ENCODE measurements around the gene ZCCHC24. TPM values are rescaled to one million over a fixed set of nuclear protein-coding genes. Genes with fewer than 3 reads are reported as not detected.

Gene ZCCHC24
- total RNA-seq, 1 experiment from 2014 or later, result 3.8 TPM

- Histone ChIP-seq H3K18ac (ENCODE audit: insufficient read length, low read depth, low read length) (no peak overlapping the region), H4K20me1 (ENCODE audit: control insufficient read depth, insufficient read depth, insufficient read length) (no peaks in the 10 kb centered on the region), H3K9ac (ENCODE audit: extremely low read depth, insufficient read length, low read length) (no peak overlapping the region), H3K4me2 (ENCODE audit: insufficient read depth, insufficient read length, low read length) (no peak overlapping the region), H3K79me2 (ENCODE audit: insufficient read depth, low read length) (no peaks in the 10 kb centered on the region), H2BK15ac (ENCODE audit: low read depth, low read length) (no peak overlapping the region), H3T11ph (ENCODE audit: low read length) (no peak overlapping the region), H2BK5ac (ENCODE audit: insufficient read length, low read length) (no peak overlapping the region), H3K79me1 (ENCODE audit: insufficient read depth, low read depth, low read length, poor library complexity, severe bottlenecking) (no peaks in the 10 kb centered on the region), H2AFZ (ENCODE audit: low read length) (no peak overlapping the region), H2BK12ac (ENCODE audit: insufficient read length, low read depth, low read length) (no peak overlapping the region), H3K9me3 (ENCODE audit: control insufficient read depth, low read depth, low read length) (no peaks in the 10 kb centered on the region), H2BK120ac (ENCODE audit: low read depth, low read length, poor library complexity, severe bottlenecking) (no peak overlapping the region), H4K5ac (ENCODE audit: insufficient read length, low read depth, low read length) (no peak overlapping the region), H3K14ac (ENCODE audit: insufficient read depth, low read length) (no peak overlapping the region; the same call in 1 of the 2 replicates), H3K23ac (ENCODE audit: insufficient read length, low read depth, low read length) (no peak overlapping the region), H2AK5ac (ENCODE audit: insufficient read length, low read length) (no peak overlapping the region), H3K27me3 (ENCODE audit: insufficient read depth, low read length) (no peaks in the 10 kb centered on the region), H3K27ac (ENCODE audit: insufficient read length, low read depth, low read length) (no peak overlapping the region), H3K23me2 (ENCODE audit: insufficient read length, low read depth, low read length, poor library complexity, severe bottlenecking) (no peaks in the 10 kb centered on the region), H2BK20ac (ENCODE audit: low read depth, low read length, poor library complexity, severe bottlenecking) (no peak overlapping the region), H4K8ac (replicated peaks; ENCODE audit: insufficient read length, low read depth, low read length) (no peak overlapping the region), H4K91ac (ENCODE audit: insufficient read length, low read depth, low read length) (no peak overlapping the region), H3K56ac (ENCODE audit: insufficient read length, low read depth, low read length) (no peak overlapping the region), H3K4ac (ENCODE audit: low read depth, low read length) (no peak overlapping the region), H3K4me1 (ENCODE audit: insufficient read depth, low read length) (no peaks in the 10 kb centered on the region)
- DNase-seq, result no peak
- no peaks in the 10 kb centered on the region for H3K9me3 Mint-ChIP-seq
- H3K27ac Mint-ChIP-seq, result peak overlapping the region in 1 of 3 experiments; percentile 82; a peak in 1 of 7 replicates
- H3K4me3 Mint-ChIP-seq, result no peak overlapping the region
- no peak for TF ChIP-seq CTCF (conservative IDR thresholded peaks at IDR 0.05)
- peaks cover 5 to 38% of the 10 kb centered on the region in 2 experiments for H3K4me1 Mint-ChIP-seq
- WGBS (ENCODE audit: extremely low coverage, insufficient read length, low lambda C conversion rate), result no CpG with 5 or more reads among the region's 13 CpGs
- H3K36me3 Mint-ChIP-seq (ENCODE audit: insufficient read depth in 1 of 3, low read depth in 3 of 3), result no peaks in the 10 kb centered on the region
- H3K27me3 Mint-ChIP-seq (ENCODE audit: low read depth), result no peaks in the 10 kb centered on the region; the same call in 1 of the 2 replicates
Measured at GRCh38 chr10:79433324-79434222, 11.9 kb downstream of the ZCCHC24 start.
